Retinal pigment epithelial cell (primary cell): ENCODE data around the gene PRR33.

Experiments
- DNase-seq: peaks from one replicate; pipeline ENCODE4 v3.0.0-alpha.2; 2010; ENCODE audit warnings: low read depth
- H3K4me3 ChIP-seq: 2 replicates; pipeline ENCODE4 v1.5.1; 2011; ENCODE audit warnings: mild to moderate bottlenecking, low read length, control low read depth, moderate library complexity
- CTCF ChIP-seq: conservative IDR thresholded peaks from 2 replicates; pipeline ENCODE4 v1.5.1; 2011; ENCODE audit warnings: low read depth, low read length, control low read depth, inconsistent platforms

Gene PRR33

GRCh38 chr11:1854132-1854948 is 37.4 kb downstream of the PRR33 start:
- DNase-seq = no peak
- no peak for TF ChIP-seq CTCF
- no peak overlapping the region for H3K4me3 ChIP-seq

GRCh38 chr11:1853376-1854131 is 38.1 kb downstream of the PRR33 start:
- TF ChIP-seq CTCF = no peak
- no peak for DNase-seq

GRCh38 chr11:1852877-1853276 is 38.8 kb downstream of the PRR33 start, which contains the start of gene LSP1:
TSS of gene LSP1 (plus strand) at chr11:1853084. CDS start at chr11:1853145, 61 bp downstream.
- no peak for TF ChIP-seq CTCF
- DNase-seq = no peak
- H3K4me3 ChIP-seq = no peak within 1 kb of the TSS

More at GRCh38 chr11:1853376-1854131, 38.1 kb downstream of the PRR33 start:
- no peak overlapping the region for H3K4me3 ChIP-seq

- H3K4me3 ChIP-seq = no peak overlapping the region
- no peak for DNase-seq
- no peak for TF ChIP-seq CTCF
Measured at GRCh38 chr11:1852271-1852876, 39.3 kb downstream of the PRR33 start.

GRCh38 chr11:1851468-1852180 is 40.1 kb downstream of the PRR33 start:
- no peak overlapping the region for H3K4me3 ChIP-seq
- DNase-seq = no peak
- no peak for TF ChIP-seq CTCF

GRCh38 chr11:1848640-1849430 is 42.9 kb downstream of the PRR33 start:
- DNase-seq = no peak
- no peak overlapping the region for H3K4me3 ChIP-seq
- no peak for TF ChIP-seq CTCF
